A204.1 (cell line): ENCODE measurements around the gene COQ8B.
"Not testable (repeated sequence)": the region's sequence is repeated elsewhere in the genome, so short reads cannot be mapped to it uniquely, and the experiment has no call there.

Experiments
- FAIRE-seq: peaks from 2 replicates; lab custom pipeline; 2012; peaks lifted over from hg19 to GRCh38; lab: Jason Lieb, UNC

The COQ8B gene

DNA sequence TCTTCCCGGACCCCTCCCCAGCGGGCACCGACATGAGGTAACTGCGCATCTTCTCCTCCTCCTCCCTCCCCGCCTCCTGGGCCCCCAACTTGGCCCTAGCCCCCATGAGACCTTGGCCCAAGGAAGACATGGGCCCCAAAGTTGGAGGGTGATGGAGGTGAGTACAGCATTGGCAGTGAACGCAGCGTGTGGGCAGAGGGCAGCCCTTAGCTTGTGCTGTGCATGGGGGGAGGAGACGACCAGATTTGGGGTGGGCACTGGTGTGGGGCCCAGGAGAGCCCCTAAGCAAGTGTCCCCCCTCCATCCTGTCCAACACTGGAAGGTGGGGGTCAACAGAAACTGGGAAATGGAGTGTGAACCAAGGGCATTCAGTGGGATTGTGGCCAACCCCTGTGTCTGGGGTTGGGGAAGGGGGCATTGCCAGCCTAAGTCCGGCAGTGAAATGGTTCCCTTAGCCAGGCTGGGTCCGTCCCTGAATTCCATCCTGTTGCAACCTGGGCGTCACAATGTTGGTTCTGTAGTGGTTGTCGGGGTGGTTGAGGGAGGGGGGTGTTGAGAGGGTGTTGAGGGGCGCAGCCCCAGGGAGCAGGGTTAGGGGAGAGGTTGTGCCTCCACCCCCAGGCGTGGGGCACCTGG, 49.8 kb downstream of the COQ8B start:
- no peak for FAIRE-seq

DNA sequence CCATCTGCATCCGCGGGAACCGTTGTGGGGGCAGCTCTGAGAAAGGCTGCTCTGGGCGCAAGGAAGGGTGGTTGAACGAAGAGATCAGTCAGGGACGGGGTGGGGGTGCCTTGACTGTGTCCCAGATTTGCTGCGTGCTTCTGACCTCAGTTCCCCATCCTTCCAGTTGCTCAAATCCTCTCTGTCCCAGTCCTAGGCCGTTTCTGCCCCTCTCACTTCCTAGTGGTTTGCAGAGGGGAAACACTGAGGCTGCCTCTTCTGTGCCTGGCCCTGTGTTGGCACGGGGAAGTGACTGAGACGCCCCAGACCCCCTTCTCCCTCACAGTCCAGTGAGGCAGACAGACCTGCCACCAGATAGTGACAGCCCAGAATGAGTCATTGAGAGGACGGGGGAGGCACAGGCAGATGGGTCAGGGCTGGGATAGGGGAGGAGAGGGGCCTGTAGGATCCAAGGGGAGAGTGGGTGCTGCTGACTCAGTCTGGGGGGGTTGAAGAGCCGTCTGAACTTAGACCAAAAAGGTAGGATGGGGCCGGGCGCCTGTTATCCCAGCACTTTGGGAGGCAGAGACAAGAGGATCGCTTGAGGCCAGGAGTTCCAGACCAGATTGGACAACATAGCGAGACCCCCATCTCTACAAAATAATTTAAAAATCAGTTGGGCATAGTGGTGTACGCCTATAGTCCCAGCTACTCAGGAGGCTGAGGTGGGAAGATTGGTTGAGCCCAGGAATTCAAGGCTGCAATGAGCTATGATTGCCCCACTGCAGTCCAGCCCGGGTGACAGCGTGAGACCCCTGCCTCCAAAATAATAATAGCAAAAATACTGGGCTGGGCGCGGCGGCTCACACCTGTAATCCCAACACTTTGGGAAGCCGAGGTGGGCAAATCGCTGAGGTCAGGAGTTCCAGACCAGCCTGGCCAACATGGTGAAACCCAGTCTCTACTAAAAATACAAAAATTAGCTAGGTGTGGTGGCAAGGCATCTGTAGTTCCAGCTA, 52.7 kb downstream of the COQ8B start:
- no peak for FAIRE-seq

DNA sequence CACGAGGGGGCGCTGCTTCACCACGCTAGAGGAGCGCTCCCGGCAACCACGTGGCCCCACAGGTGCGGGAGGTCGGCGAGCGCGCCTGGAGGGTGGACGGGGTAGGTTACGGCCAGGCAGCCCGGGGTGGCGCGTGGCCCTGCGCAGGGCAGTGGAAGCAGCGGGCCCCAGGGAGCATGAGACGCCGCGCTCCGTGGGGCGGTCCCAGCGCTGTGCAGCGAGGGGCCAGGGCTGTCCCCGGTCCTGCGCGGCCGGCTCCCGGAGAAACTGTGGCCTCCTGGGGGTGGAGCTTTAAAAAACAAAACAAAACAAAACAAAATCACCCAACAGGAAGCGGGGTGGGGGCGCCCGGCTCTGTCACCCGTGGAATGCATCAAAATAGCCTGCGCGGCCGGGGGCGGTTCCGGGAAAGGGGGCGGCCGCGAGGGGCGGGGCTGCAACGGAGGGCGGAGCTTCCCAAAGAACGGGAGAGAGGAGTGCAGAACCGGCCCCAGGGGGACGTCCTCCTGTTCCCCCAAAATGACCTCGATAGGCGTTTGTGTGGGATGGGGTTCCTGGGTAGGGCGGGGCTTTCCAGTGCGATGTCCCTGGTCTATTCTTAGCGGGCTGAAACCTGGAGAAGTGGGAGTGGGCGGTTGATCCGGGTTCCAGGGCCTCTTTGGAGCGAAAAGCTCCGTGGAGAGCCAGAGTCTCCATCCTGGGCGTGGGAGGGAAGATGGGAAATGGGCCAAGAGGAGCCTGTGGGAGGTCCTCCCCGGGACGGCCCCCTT, 53.6 kb downstream of the COQ8B start:
- peak; percentile 40 for FAIRE-seq

DNA sequence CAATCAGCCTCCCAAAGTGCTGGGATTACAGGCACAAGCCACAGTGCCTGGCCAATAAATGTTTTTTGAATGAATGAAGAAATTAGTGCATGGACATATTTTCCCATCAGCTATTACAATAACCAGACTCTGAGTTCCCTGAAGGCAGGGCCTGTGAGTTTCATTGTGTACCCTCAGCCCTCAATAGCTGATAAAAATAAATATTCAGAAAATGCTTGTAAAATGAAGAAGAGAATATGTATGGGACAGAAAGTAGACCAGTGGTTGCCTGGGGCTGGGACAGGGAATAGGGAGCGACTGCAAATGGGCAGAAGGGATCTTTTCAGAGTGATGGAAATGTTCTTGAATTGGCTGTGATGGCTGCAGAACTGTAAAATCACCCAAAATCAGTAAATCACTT, 55.1 kb downstream of the COQ8B start:
- no peak for FAIRE-seq

DNA sequence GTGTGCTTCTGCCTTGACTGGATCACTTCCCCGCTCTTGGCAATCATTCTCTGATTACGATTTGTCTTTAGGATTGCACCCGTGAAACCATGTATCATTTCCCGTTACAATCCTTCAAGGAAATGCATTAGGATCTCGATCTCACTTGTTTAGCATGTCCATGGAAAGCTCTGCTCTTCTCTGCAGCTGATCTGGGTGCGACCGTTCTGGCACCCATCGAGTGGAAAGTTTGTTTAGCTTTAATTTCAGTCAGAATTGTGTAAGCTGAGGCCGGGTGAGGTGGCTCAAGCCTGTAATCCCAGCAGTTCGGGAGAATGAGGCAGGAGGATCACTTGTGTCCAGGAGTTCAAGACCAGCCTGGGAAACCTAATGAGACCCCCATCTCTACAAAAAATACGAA, 57.1 kb downstream of the COQ8B start:
- FAIRE-seq, result no peak

DNA sequence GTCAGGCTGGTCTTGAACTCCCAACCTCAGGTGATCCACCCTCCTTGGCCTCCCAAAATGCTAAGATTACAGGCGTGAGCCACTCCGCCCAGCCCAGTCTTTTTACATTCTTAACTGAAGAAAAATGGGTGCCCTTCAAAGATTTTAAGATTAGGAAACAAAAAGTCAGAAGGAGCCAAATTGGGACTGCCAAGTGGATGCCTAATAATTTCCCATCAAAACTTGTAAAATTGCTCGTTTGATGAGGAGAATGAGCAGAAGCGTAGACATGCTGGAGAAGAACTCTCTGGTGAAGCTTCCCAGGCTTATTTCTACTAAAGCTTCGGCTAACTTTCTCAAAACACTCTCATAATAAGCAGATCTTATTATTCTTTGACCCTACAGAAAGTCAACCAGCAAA, 57.6 kb downstream of the COQ8B start:
- FAIRE-seq, result no peak

DNA sequence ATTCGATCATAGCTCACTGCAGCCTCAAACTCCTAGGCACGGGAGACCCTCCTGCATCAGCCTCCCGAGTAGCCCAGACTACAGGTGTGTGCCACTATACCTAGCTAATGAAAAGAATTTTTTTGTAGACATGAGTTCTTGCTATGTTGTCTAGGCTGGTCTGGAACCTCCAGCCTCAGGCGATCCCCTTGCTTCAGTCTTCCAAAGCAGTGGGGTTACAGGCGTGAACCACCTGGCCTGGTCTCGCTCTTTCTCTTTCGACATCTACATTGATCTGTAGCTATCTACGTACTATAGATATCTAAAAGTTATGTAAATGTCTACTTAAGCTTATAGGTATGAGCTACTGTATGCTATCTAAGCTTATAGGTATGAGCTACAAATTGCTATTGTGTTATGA, 58.7 kb downstream of the COQ8B start:
- no peak for FAIRE-seq

DNA sequence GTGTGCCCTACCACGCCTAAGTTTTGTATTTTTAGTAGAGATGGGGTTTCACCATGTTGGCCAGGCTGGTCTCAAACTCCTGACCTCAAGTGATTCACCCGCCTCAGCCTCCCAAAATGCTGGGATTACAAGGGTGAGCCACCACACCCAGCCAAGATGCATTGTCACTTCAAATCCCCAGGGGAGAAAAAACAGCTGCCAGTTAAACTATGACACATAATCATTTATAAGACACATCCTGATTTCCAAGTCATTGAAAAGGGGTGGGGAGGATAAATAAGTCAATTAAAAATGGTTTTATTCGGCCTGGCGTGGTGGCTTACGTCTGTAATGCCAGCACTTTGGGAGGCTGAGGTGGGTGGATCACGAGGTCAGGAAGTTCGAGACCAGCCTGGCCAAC, 61.0 kb downstream of the COQ8B start:
- not testable (repeated sequence) for FAIRE-seq

DNA sequence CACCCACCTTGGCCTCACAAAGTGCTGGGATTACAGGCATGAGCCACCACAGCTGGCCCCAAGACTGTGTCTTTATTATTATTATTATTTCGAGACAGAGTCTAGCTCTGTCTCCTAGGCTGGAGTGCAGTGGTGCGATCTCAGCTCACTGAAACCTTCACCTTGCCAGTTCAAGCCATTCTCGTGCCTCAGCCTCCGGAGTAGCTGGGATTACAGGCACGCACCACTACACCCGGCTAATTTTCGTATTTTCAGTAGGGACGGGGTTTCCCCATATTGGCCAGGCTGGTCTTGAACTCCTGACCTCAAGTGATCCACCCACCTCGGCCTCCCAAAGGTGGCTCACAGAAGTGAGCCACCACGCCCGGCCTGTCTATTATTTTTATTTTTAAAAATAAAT, 64.4 kb downstream of the COQ8B start:
- FAIRE-seq, result not testable (repeated sequence)

DNA sequence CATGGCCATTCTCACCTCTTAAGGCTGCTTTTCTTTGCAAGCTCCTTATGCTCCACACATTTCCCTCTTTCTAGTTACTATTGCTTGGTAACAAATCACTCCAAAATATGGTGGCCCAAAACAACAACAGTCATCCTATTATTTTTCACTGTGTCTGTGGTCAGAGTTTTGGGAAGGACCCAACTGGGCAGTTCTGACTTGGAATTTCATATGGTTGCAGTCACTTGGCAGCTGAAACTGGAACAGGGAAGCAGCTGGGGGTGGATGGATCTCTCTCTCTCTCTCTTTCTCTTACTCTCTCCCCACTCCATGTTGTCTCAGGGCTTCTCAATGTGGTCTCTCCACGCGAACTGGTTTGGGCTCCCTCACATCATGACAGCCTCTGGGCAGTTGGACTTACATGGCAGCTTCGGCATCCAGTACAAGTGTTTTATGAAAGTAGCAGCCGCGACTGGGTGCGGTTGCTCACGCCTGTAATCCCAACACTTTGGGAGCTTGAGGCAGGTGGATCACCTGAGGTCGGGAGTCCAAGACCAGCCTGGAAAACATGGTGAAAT, 65.9 kb downstream of the COQ8B start:
- no peak for FAIRE-seq

DNA sequence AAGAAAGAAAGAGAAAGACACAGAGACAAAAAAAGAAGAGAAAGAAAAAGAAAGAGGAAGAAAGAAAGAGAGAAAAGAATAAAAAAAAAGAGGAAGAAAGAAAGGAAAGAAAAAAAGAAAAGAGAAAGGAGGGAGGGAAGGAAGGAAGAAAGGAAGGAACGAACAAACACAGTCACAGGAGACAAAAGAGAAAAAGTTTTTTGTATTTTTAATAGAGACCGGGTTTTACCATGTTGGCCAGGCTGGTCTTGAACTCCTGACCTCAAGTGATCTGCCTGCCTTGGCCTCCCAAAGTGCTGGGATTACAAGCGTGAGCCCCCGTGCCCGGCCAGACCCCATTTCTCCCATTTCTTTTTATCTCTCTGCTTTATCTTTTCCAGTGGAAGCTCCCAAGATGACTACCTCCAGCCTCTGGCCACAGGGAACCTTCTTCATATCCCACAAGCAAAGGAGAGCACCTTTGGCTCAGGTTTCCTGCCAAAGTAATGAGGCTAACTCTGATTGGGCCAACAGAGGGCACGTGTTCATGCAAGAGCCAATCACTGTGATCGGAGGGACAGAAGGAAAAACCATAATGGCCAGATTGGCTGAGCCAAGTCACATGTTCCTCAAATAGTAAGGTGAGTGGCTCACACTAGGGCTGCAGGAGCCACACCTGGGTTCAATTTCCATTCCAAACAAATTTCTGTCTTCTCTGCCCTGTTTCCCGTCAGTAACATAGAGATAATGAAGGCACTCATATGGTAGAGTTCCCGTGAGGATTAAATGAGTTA, 66.6 kb downstream of the COQ8B start:
- FAIRE-seq, result not testable (repeated sequence)

DNA sequence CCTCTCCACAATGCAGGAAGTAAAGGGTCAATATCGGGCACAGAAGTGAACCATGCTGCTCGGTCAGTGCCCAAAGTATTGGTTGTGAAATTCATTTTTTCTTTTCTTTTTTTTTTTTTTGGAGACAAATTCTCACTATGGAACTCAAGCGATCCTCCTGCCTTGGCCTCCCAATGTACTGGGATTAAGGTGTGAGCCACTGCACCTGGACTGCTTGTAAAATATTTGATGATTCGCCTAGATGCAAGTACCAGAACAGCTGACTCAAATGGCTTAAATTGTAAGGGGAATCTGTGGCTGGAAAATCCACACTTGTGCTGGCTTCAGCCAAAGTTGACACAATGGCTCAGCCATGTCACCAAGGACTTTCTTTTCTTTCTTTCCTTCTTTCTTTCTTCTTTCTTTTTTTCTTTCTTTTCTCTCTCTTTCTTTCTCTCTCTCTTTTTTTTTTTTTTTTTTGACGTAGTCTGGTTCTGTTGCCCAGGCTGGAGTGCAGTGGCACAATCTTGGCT, 69.9 kb downstream of the COQ8B start:
- no peak for FAIRE-seq

DNA sequence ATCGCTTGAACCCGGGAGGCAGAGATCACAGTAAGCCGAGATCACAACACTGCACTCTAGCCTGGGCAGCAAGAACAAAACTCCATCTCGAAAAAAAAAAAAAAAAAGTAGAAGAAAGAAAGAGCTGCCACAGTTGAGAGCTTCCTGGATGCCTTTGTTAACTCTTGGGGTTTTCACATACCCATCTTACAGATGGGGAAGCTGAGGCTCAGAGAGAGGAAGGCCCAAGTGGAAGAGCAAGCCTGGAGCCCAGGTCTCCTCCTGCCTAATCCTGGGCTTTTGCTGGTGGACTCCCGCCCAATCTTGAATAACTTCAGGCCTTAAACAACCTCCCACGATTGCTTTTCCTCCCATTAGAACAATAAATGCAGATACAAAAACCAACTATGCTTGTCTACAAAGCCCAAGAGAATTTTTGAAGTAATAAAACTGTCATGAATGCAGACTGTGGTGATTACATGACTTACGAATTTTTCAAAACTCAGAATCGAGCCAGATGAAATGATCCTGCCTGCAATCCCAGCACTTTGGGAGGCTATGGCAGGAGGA, 73.9 kb downstream of the COQ8B start:
- FAIRE-seq, result no peak

DNA sequence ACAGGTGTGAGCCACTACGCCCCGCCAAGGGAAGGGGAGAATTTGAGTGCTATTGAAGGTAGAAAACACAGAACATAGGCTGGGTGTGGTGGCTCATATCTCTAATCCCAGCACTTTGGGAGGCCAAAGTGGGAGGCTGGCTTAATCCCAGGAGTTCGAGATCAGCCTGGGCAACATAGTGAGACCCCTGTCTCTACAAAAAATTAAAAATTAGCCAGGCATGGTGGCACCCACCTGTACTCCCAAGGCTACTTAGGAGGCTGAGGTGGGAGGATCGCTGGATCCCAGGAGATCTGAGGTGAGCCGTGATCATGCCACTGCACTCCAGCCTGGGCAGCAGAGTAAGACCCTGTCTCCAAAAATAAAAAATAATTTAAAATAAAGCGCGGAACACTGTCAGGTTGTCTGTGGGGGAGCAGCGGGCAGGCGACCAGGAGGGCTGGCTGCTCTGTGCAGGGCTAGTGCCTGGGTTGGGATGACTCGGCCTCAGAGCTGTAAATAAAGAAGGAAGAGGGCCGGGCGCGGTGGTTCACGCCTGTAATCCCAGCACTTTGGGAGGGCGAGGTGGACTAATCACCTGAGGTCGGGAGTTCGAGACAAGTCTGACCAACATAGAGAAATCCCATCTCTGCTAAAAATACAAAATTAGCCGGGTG, 74.5 kb downstream of the COQ8B start:
- FAIRE-seq, result no peak
